PC-3 (cell line): Measurements from ENCODE around the gene GTPBP6. TPM values are rescaled to one million over a fixed set of nuclear protein-coding genes. Genes with fewer than 3 reads are reported as not detected.

Experiments used
- ATAC-seq: fragments of 200-7000 bp; cut with Tn5 transposase; 2 replicates; pipeline ENCODE4 v1.9.1; 2020; ENCODE audit warnings: mild to moderate bottlenecking, moderate library complexity
- BruUV-seq: library from RNA; stranded (reverse); fragments of 400-500 nt; replicated peaks from 2 replicates; lab custom pipeline; 2021; lab: Mats Ljungman, UMichigan
- CTCF ChIA-PET: fragments of 300-600 bp; sonication (Branson Sonifier 250); formaldehyde crosslinking; loops from one replicate; lab custom pipeline; 2022; ENCODE audit warnings: antibody characterized with exemption; lab: Charles Lee
- POLR2A ChIA-PET: fragments of 300-600 bp; sonication (Branson Sonifier 250); formaldehyde crosslinking; loops from one replicate; lab custom pipeline; 2022; ENCODE audit warnings: antibody characterized with exemption; ENCODE audit not compliant: unreplicated experiment; lab: Charles Lee
- DNase-seq: peaks from one replicate; pipeline ENCODE4 v3.0.0-alpha.2; 2015
- H2AFZ ChIP-seq: fragments of 300-600 bp; sonication (generic); 2 replicates; pipeline ENCODE4 v1.6.0; 2016; ENCODE audit warnings: antibody characterized with exemption, low read length
- H3F3A ChIP-seq: fragments of 300-600 bp; sonication (generic); one replicate; pipeline ENCODE4 v1.6.0; 2017; ENCODE audit warnings: antibody characterized with exemption, low read length, control low read depth, mild to moderate bottlenecking; ENCODE audit not compliant: unreplicated experiment
- H3K27ac ChIP-seq: fragments of 300-600 bp; sonication (generic); 2 replicates; pipeline ENCODE4 v1.5.1; 2016; ENCODE audit warnings: mild to moderate bottlenecking, low read length
- H3K27me3 ChIP-seq: fragments of 300-600 bp; sonication (generic); 2 replicates; pipeline ENCODE4 v1.6.1; 2016; ENCODE audit warnings: low read length, mixed read lengths
- H3K36me3 ChIP-seq: fragments of 300-600 bp; sonication (generic); 2 replicates; pipeline ENCODE4 v1.6.1; 2016; ENCODE audit warnings: low read depth, mixed run types, low read length, mixed read lengths
- H3K4me1 ChIP-seq: fragments of 300-600 bp; sonication (generic); 2 replicates; pipeline ENCODE4 v1.5.1; 2016; ENCODE audit warnings: low read length; ENCODE audit not compliant: insufficient read depth
- H3K4me2 ChIP-seq: fragments of 300-600 bp; sonication (generic); 2 replicates; pipeline ENCODE4 v1.6.0; 2016; ENCODE audit warnings: low read length
- H3K4me3 ChIP-seq: fragments of 300-600 bp; sonication (generic); 2 replicates; pipeline ENCODE4 v1.5.1; 2016; ENCODE audit warnings: mild to moderate bottlenecking, low read length, mixed read lengths
- H3K79me2 ChIP-seq: fragments of 300-600 bp; sonication (generic); 2 replicates; pipeline ENCODE4 v1.6.1; 2017; ENCODE audit warnings: low read length, mixed read lengths
- H3K9ac ChIP-seq: fragments of 300-600 bp; sonication (generic); 2 replicates; pipeline ENCODE4 v1.6.0; 2016; ENCODE audit warnings: mild to moderate bottlenecking, low read length
- H3K9me2 ChIP-seq: fragments of 300-600 bp; sonication (generic); replicated peaks from 2 replicates; pipeline ENCODE4 v1.6.1; 2016; ENCODE audit warnings: mixed run types, low read length, mixed read lengths
- H3K9me3 ChIP-seq: fragments of 300-600 bp; sonication (generic); 2 replicates; pipeline ENCODE4 v1.6.1; 2016; ENCODE audit warnings: low read length, mixed read lengths
- H4K20me1 ChIP-seq: fragments of 300-600 bp; sonication (generic); 2 replicates; pipeline ENCODE4 v1.6.1; 2016; ENCODE audit warnings: low read length, mixed read lengths
- EZH2 ChIP-seq: fragments of 300-600 bp; sonication (generic); IDR thresholded peaks from one replicate; pipeline ENCODE4 v1.6.1; 2017; ENCODE audit warnings: antibody characterized with exemption, mild to moderate bottlenecking, low read length; ENCODE audit not compliant: unreplicated experiment
- EZH2phosphoT487 ChIP-seq: fragments of 300-600 bp; sonication (generic); IDR thresholded peaks from 2 replicates; pipeline ENCODE4 v1.6.1; 2018; ENCODE audit warnings: mild to moderate bottlenecking, antibody characterized with exemption, low read length, borderline replicate concordance
- intact Hi-C: fragments of 100-400 bp; cut with micrococcal nuclease; formaldehyde crosslinking; loops from 2 replicates; pipeline ENCODE4 v1.9.0; 2023
- total RNA-seq: library from RNA; depleted of rRNA; stranded (reverse); fragments of >200 nt; gene quantifications from 2 replicates; pipeline ENCODE4 v1.2.3, GENCODE V29; 2014
- TF ChIP-seq, protein P1 (sequence below): fragments of 300-600 bp; sonication (generic); conservative IDR thresholded peaks from 2 replicates; pipeline ENCODE4 v1.5.1; 2017; ENCODE audit warnings: antibody characterized with exemption, low read depth, mild to moderate bottlenecking, low read length

The GTPBP6 gene
- total RNA-seq, 1 experiment from 2014 or later, result 38.8 TPM

DNA sequence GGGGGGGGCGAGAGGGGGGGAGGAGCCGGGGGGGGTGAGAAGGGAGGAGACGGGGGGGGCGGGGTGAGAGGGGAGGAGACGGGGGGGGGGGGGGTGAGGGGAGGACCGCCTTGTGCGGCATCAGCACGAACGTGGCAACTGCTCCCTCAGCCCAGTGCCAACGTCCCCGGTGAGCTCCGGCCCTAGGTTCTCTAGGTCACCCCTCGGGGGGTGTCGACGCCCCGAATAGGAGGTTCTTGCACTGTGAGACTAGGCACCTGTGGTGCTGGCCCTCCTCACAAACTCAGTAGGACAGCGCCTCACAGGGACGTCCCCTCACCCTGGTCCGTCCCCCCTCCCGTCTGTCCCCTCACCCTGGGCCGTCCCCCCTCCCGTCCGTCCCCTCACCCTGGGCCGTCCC lies 21.5 kb upstream of the GTPBP6 start:
- Histone ChIP-seq H3K36me3 (no peaks in the 10 kb centered on the region), H3K27ac (no peak overlapping the region), H2AFZ (no peak overlapping the region), H3K4me1 (no peaks in the 10 kb centered on the region), H3K4me2 (no peak overlapping the region), H3K9me2 (no peaks in the 10 kb centered on the region), H3K79me2 (no peaks in the 10 kb centered on the region), H3K27me3 (no peaks in the 10 kb centered on the region), H4K20me1 (no peaks in the 10 kb centered on the region), H3F3A (no peaks in the 10 kb centered on the region), H3K4me3 (no peak overlapping the region), H3K9ac (no peak overlapping the region), H3K9me3 (no peaks in the 10 kb centered on the region)
- no peak for ATAC-seq
- no peak for TF ChIP-seq EZH2
- TF ChIP-seq EZH2phosphoT487, result no peak
- TF ChIP-seq, protein P1, sequence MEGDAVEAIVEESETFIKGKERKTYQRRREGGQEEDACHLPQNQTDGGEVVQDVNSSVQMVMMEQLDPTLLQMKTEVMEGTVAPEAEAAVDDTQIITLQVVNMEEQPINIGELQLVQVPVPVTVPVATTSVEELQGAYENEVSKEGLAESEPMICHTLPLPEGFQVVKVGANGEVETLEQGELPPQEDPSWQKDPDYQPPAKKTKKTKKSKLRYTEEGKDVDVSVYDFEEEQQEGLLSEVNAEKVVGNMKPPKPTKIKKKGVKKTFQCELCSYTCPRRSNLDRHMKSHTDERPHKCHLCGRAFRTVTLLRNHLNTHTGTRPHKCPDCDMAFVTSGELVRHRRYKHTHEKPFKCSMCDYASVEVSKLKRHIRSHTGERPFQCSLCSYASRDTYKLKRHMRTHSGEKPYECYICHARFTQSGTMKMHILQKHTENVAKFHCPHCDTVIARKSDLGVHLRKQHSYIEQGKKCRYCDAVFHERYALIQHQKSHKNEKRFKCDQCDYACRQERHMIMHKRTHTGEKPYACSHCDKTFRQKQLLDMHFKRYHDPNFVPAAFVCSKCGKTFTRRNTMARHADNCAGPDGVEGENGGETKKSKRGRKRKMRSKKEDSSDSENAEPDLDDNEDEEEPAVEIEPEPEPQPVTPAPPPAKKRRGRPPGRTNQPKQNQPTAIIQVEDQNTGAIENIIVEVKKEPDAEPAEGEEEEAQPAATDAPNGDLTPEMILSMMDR, result no peak
- intact Hi-C loops, result no loop called here
- ChIA-PET POLR2A (no interaction called here), CTCF (no interaction called here)
- DNase-seq, result no peak
- BruUV-seq, result no TSS peak

DNA sequence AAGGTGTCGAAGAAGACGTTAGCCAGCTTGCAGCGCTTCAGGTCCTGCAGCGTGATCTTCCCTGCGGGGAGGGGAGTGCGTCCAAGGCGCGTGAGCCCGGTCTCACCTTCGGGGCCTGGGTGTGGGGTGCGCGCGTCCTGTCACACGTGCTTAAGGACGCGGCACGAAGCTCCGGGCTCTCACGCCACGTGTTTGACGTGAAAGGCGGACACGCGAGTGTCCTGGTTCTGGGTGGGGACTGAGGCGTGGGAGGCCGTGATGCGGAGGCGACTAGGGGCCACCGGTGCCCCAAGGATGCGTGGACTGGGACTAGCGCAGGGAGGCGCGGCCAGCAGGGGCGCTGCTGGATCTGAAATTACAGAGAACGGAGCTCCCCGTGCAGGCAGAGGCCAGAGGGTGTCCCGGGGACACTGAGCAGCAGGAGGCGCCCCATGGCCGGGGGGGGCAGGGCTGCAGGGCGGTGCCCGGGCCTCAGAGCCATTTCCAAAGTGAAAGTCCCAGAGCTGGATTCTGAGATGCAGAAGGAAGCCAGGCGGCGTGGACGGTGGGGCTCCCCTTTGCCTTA lies 20.3 kb upstream of the GTPBP6 start:
- POLR2A ChIA-PET, result no interaction called here
- H3F3A ChIP-seq, result no peaks in the 10 kb centered on the region
- H3K4me2 ChIP-seq, result no peak overlapping the region
- no peak overlapping the region for H3K4me3 ChIP-seq
- H4K20me1 ChIP-seq, result no peaks in the 10 kb centered on the region
- no peak for ATAC-seq
- H3K4me1 ChIP-seq, result no peaks in the 10 kb centered on the region
- no TSS peak for BruUV-seq
- CTCF ChIA-PET, result no interaction called here
- TF ChIP-seq EZH2 (no peak), EZH2phosphoT487 (no peak)
- TF ChIP-seq, protein P1, result no peak
- H3K27me3 ChIP-seq, result no peaks in the 10 kb centered on the region
- no peak overlapping the region for H3K27ac ChIP-seq
- H3K9me3 ChIP-seq, result no peaks in the 10 kb centered on the region
- intact Hi-C loops, result no loop called here
- no peak for DNase-seq
- H3K79me2 ChIP-seq, result no peaks in the 10 kb centered on the region
- no peaks in the 10 kb centered on the region for H3K9me2 ChIP-seq
- no peak overlapping the region for H3K9ac ChIP-seq
- no peaks in the 10 kb centered on the region for H3K36me3 ChIP-seq
- H2AFZ ChIP-seq, result no peak overlapping the region

DNA sequence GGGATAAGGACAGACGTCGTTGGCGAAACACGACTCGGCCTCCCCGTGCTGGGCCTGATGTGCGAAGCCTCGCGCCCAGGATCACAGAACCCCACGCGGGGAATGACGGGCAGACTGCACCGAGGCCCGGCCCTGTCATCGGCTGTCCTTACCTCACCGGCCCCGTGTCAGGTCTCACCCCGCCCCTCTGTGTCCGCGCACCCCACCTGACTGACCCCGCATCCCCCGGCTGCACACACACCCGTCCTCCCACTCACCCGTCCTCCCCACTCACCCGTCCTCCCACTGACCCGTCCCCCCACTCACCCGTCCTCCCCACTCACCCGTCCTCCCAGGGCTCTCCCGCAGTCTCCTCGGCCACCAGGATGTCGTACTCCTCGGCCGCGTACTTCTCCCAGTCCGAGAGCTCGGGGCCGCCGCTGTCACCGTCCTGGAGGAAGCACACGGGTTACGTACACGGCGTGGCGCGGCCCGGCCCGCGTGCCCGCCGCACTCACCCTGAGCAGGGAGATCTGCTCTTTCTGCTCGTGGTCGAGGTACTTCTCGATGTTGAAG lies 19.8 kb upstream of the GTPBP6 start:
- Histone ChIP-seq H3K36me3 (no peaks in the 10 kb centered on the region), H3K4me3 (no peak overlapping the region), H3K9ac (no peak overlapping the region), H3K9me3 (no peaks in the 10 kb centered on the region), H3F3A (no peaks in the 10 kb centered on the region), H3K27me3 (no peaks in the 10 kb centered on the region), H4K20me1 (no peaks in the 10 kb centered on the region), H3K4me1 (no peaks in the 10 kb centered on the region), H2AFZ (no peak overlapping the region), H3K9me2 (no peaks in the 10 kb centered on the region), H3K27ac (no peak overlapping the region), H3K79me2 (no peaks in the 10 kb centered on the region), H3K4me2 (no peak overlapping the region)
- ATAC-seq (no peak), DNase-seq (no peak)
- ChIA-PET POLR2A (no interaction called here), CTCF (no interaction called here)
- intact Hi-C loops, result no loop called here
- no peak for TF ChIP-seq EZH2phosphoT487
- no peak for TF ChIP-seq EZH2
- TF ChIP-seq, protein P1, result no peak
- no TSS peak for BruUV-seq
